Neural progenitor cell (in vitro differentiated cells): ENCODE measurements around the gene VPS41.

Experiments
- EZH2 ChIP-seq: fragments of 200-600 bp; sonication (generic); IDR thresholded peaks from 2 replicates; pipeline ENCODE4 v1.6.1; 2017; ENCODE audit warnings: antibody characterized with exemption, mild to moderate bottlenecking, moderate library complexity
- EZH2phosphoT487 ChIP-seq: fragments of 200-600 bp; sonication (generic); IDR thresholded peaks from 2 replicates; pipeline ENCODE4 v1.6.1; 2017; ENCODE audit warnings: antibody characterized with exemption
- TF ChIP-seq, protein P1 (sequence below): fragments of 200-600 bp; sonication (generic); IDR thresholded peaks from 2 replicates; pipeline ENCODE4 v1.5.1; 2017; ENCODE audit warnings: antibody characterized with exemption, mild to moderate bottlenecking

GRCh38 chr7:38938001-38938485 is 29.1 kb upstream of the VPS41 start:
- TF ChIP-seq, protein P1, sequence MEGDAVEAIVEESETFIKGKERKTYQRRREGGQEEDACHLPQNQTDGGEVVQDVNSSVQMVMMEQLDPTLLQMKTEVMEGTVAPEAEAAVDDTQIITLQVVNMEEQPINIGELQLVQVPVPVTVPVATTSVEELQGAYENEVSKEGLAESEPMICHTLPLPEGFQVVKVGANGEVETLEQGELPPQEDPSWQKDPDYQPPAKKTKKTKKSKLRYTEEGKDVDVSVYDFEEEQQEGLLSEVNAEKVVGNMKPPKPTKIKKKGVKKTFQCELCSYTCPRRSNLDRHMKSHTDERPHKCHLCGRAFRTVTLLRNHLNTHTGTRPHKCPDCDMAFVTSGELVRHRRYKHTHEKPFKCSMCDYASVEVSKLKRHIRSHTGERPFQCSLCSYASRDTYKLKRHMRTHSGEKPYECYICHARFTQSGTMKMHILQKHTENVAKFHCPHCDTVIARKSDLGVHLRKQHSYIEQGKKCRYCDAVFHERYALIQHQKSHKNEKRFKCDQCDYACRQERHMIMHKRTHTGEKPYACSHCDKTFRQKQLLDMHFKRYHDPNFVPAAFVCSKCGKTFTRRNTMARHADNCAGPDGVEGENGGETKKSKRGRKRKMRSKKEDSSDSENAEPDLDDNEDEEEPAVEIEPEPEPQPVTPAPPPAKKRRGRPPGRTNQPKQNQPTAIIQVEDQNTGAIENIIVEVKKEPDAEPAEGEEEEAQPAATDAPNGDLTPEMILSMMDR = no peak
- TF ChIP-seq EZH2phosphoT487 = no peak
- no peak for TF ChIP-seq EZH2
